ENCODE results near the gene NARF.

GRCh38 chr17:82441691-82442487 lies 16.7 kb upstream of the NARF start:
- TF ChIP-seq POLR2A (IDR thresholded peaks at IDR 0.05) (no peak), EP300 (IDR thresholded peaks at IDR 0.05) (no peak)
